Skeletal muscle satellite cell (primary cell): ENCODE data around the gene URI1.
"Not testable (repeated sequence)": the region's sequence is repeated elsewhere in the genome, so short reads cannot be mapped to it uniquely, and the experiment has no call there.

Experiments
- H3K27me3 ChIP-seq: 2 replicates; pipeline ENCODE4 v1.7.0; 2013; ENCODE audit warnings: low read length; ENCODE audit not compliant: control insufficient read depth, insufficient read depth
- H3K36me3 ChIP-seq: 2 replicates; pipeline ENCODE4 v1.7.0; 2013; ENCODE audit warnings: mild to moderate bottlenecking, control low read depth, low read length; ENCODE audit not compliant: insufficient read depth
- H3K4me1 ChIP-seq: 2 replicates; pipeline ENCODE4 v1.7.0; 2013; ENCODE audit warnings: low read length; ENCODE audit not compliant: control insufficient read depth, insufficient read depth
- H3K4me2 ChIP-seq: 2 replicates; pipeline ENCODE4 v1.7.0; 2013; ENCODE audit warnings: mild to moderate bottlenecking, low read length
- H3K4me3 ChIP-seq: 2 replicates; pipeline ENCODE4 v1.7.0; 2013; ENCODE audit warnings: low read length
- H3K9ac ChIP-seq: 2 replicates; pipeline ENCODE4 v1.7.0; 2013; ENCODE audit warnings: mild to moderate bottlenecking, low read depth, low read length, moderate library complexity
- H3K9me3 ChIP-seq: replicated peaks from 2 replicates; pipeline ENCODE4 v1.7.0; 2013; ENCODE audit warnings: mild to moderate bottlenecking, control low read depth, low read length

URI1 gene

GRCh38 chr19:29956855-29957254 lies 14.8 kb downstream of the URI1 start:
- Histone ChIP-seq H3K27me3 (no peaks in the 10 kb centered on the region), H3K4me1 (no peaks in the 10 kb centered on the region), H3K9me3 (no peaks in the 10 kb centered on the region)

GRCh38 chr19:29961311-29961710 lies 19.3 kb downstream of the URI1 start:
- Histone ChIP-seq H3K4me3 (no peak overlapping the region), H3K27me3 (no peaks in the 10 kb centered on the region), H3K4me2 (no peak overlapping the region), H3K4me1 (peaks cover 25% of the 10 kb centered on the region), H3K36me3 (no peaks in the 10 kb centered on the region), H3K9me3 (no peaks in the 10 kb centered on the region), H3K9ac (no peak overlapping the region)

More at GRCh38 chr19:29956855-29957254, 14.8 kb downstream of the URI1 start:
- H3K9ac ChIP-seq: no peak overlapping the region
- H3K4me2 ChIP-seq: no peak overlapping the region
- H3K36me3 ChIP-seq: no peaks in the 10 kb centered on the region
- no peak overlapping the region for H3K4me3 ChIP-seq

GRCh38 chr19:29962793-29963192 lies 20.8 kb downstream of the URI1 start:
- H3K4me3 ChIP-seq: no peak overlapping the region
- H3K36me3 ChIP-seq: no peaks in the 10 kb centered on the region
- no peak overlapping the region for H3K9ac ChIP-seq
- no peaks in the 10 kb centered on the region for H3K27me3 ChIP-seq
- no peaks in the 10 kb centered on the region for H3K9me3 ChIP-seq
- H3K4me2 ChIP-seq: no peak overlapping the region
- H3K4me1 ChIP-seq: peaks cover 39% of the 10 kb centered on the region

GRCh38 chr19:29963576-29963975 lies 21.5 kb downstream of the URI1 start:
- Histone ChIP-seq H3K36me3 (no peaks in the 10 kb centered on the region), H3K4me3 (no peak overlapping the region), H3K4me1 (peaks cover 41% of the 10 kb centered on the region), H3K9ac (no peak overlapping the region), H3K9me3 (no peaks in the 10 kb centered on the region), H3K4me2 (no peak overlapping the region), H3K27me3 (no peaks in the 10 kb centered on the region)

- H3K9me3 ChIP-seq: no peaks in the 10 kb centered on the region
- H3K36me3 ChIP-seq: no peaks in the 10 kb centered on the region
- no peak overlapping the region for H3K9ac ChIP-seq
- peaks cover 41% of the 10 kb centered on the region for H3K4me1 ChIP-seq
- H3K27me3 ChIP-seq: no peaks in the 10 kb centered on the region
- H3K4me2 ChIP-seq: no peak overlapping the region
- no peak overlapping the region for H3K4me3 ChIP-seq
Measured at GRCh38 chr19:29964171-29964570, 22.1 kb downstream of the URI1 start.

- no peaks in the 10 kb centered on the region for H3K27me3 ChIP-seq
- peak overlapping the region; percentile 40 for H3K4me3 ChIP-seq
- peaks cover 41% of the 10 kb centered on the region for H3K4me1 ChIP-seq
- no peaks in the 10 kb centered on the region for H3K9me3 ChIP-seq
- H3K36me3 ChIP-seq: no peaks in the 10 kb centered on the region
- H3K4me2 ChIP-seq: peak overlapping the region; percentile 77
- no peak overlapping the region for H3K9ac ChIP-seq
Measured at GRCh38 chr19:29965492-29965891, 23.5 kb downstream of the URI1 start.

GRCh38 chr19:29966142-29966541 lies 24.1 kb downstream of the URI1 start:
- H3K36me3 ChIP-seq, H3K9me3 ChIP-seq, H3K4me3 ChIP-seq, H3K9ac ChIP-seq, H3K27me3 ChIP-seq: not testable (repeated sequence)
- Histone ChIP-seq H3K4me1 (peaks cover 45% of the 10 kb centered on the region), H3K4me2 (peak overlapping the region; percentile 77)

- H3K36me3 ChIP-seq: no peaks in the 10 kb centered on the region
- no peaks in the 10 kb centered on the region for H3K27me3 ChIP-seq
- no peaks in the 10 kb centered on the region for H3K9me3 ChIP-seq
- no peak overlapping the region for H3K4me3 ChIP-seq
- peak overlapping the region; percentile 34 for H3K4me2 ChIP-seq
- no peak overlapping the region for H3K9ac ChIP-seq
- peaks cover 45% of the 10 kb centered on the region for H3K4me1 ChIP-seq
Measured at GRCh38 chr19:29966588-29967249, 24.7 kb downstream of the URI1 start.

- H3K4me1 ChIP-seq: peaks cover 48% of the 10 kb centered on the region
- H3K27me3 ChIP-seq: no peaks in the 10 kb centered on the region
- no peaks in the 10 kb centered on the region for H3K36me3 ChIP-seq
- H3K9ac ChIP-seq: no peak overlapping the region
- H3K4me3 ChIP-seq: no peak overlapping the region
- peak overlapping the region; percentile 34 for H3K4me2 ChIP-seq
- H3K9me3 ChIP-seq: no peaks in the 10 kb centered on the region
Measured at GRCh38 chr19:29967623-29968022, 25.6 kb downstream of the URI1 start.

GRCh38 chr19:29969891-29970290 lies 27.9 kb downstream of the URI1 start:
- Histone ChIP-seq H3K4me2 (no peak overlapping the region), H3K9ac (no peak overlapping the region), H3K27me3 (no peaks in the 10 kb centered on the region), H3K36me3 (no peaks in the 10 kb centered on the region), H3K9me3 (no peaks in the 10 kb centered on the region), H3K4me1 (peaks cover 37% of the 10 kb centered on the region), H3K4me3 (no peak overlapping the region)

- Histone ChIP-seq H3K9ac (no peak overlapping the region), H3K4me2 (no peak overlapping the region), H3K9me3 (no peaks in the 10 kb centered on the region), H3K4me1 (peaks cover 27% of the 10 kb centered on the region), H3K27me3 (no peaks in the 10 kb centered on the region), H3K4me3 (no peak overlapping the region), H3K36me3 (no peaks in the 10 kb centered on the region)
Measured at GRCh38 chr19:29971002-29971401, 29.0 kb downstream of the URI1 start.

GRCh38 chr19:29971648-29972047 lies 29.6 kb downstream of the URI1 start:
- Histone ChIP-seq H3K4me1 (peaks cover 21% of the 10 kb centered on the region), H3K4me3 (no peak overlapping the region), H3K9me3 (no peaks in the 10 kb centered on the region), H3K4me2 (no peak overlapping the region), H3K36me3 (no peaks in the 10 kb centered on the region), H3K27me3 (no peaks in the 10 kb centered on the region), H3K9ac (no peak overlapping the region)
